ENCODE data around the gene RAPGEF4. TPM values are rescaled to one million over a fixed set of nuclear protein-coding genes. Genes with fewer than 3 reads are reported as not detected.

RAPGEF4 gene
- total and polyA plus RNA-seq, 2 of the 13 experiments (the other 11 are each of a cell fraction or from before 2014, with no cell fraction given): 0.78 to 0.91 TPM

DNA sequence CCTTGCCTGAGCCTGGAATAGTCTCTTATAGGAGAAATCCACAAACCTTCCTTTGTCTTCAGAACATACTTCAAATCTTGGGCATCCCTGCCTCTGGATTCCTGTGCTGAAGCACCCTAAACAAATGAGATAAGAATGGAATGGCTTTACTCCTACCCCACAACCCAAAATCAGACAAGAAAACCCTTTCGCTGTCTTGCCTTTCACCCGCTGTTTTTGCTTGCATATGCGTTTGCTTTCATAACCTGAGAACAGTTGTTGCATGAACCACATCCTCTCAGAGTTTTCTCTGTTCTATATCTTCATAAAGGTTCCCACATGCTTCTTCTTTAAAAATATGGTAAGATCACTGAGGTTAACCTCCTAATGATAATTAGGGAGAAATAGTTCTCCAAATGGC lies 207.9 kb downstream of the RAPGEF4 start (continued):
- TF ChIP-seq ZNF562 (CRISPR knock-in tag; IDR thresholded peaks at IDR 0.05; ENCODE audit: borderline replicate concordance) (no peak), GTF2F1 (IDR thresholded peaks at IDR 0.05; ENCODE audit: low read length) (no peak), ATF1 (CRISPR knock-in tag; IDR thresholded peaks at IDR 0.05) (no peak)

DNA sequence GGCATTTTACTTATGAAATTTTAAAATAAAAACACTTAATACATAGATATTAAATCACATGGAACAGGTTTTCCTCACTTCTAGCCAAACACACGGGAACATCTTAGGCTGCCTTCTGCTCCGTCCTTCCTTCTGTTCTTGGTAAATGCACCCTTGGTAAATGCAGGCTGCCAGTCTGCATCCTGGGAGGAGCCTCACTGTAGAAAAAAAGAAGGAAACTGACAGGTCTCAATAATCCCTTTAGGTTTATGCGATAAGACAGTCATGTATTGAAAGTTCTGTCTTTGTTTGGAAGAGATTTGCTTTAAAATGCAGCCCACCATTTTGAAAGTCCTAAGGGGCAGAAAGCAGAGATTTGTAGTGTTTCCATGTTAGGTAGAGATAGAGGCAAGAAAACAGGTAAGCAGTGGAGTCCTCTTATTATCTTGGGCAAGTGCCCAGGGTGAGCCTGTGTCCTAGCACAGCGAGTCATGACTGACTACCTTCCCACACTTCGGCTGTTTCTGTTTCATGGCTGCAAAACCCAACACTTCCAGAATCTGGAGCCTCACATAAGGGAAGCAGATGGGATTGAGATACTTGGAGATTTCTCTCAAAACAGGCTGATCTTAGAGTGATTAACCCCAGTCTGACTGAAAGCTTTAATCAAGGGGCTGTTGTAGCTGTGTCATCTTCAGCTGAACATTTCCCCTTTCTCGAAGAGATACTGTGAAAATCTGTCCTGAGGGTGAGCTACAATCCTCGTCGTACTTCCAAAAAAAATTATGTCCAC lies 208.6 kb downstream of the RAPGEF4 start:
- no peak overlapping the region for H2AFZ ChIP-seq (ENCODE audit: low read length)
- no peak overlapping the region for H3K4me2 ChIP-seq (ENCODE audit: low read depth, low read length)
- H3K9me3 ChIP-seq (ENCODE audit: low read length): no peaks in the 10 kb centered on the region
- H3K27ac ChIP-seq (ENCODE audit: extremely low read length, insufficient read depth, low read length): no peak overlapping the region
- intact Hi-C loops (cut with micrococcal nuclease; ENCODE audit: unreplicated experiment) (no loop called here), in situ Hi-C loops (cut with HindIII; ENCODE audit: extremely low pct_ligation_motif_present, low pct_unique_long_range_greater_than_20kb) (no loop called here)
- no peak overlapping the region for H3K4me3 ChIP-seq (replicated peaks in 1 of 3; ENCODE audit: insufficient read depth in 1 of 3, low read depth in 2 of 3, low read length in 3 of 3)
- no peaks in the 10 kb centered on the region; a peak in 1 of 5 replicates for H3K27me3 ChIP-seq (ENCODE audit: control insufficient read depth in 1 of 2, insufficient read depth in 2 of 2, low read length in 2 of 2)
- BruUV-seq (replicated peaks): no TSS peak
- ChIA-PET POLR2A (no interaction called here), CTCF (ENCODE audit: low intra/inter-chr PET ratio, low total read pairs) (no interaction called here)
- no peaks in the 10 kb centered on the region for H4K20me1 ChIP-seq (ENCODE audit: insufficient read depth, low read length)
- no peaks in the 10 kb centered on the region for H3K36me3 ChIP-seq (replicated peaks in 1 of 2; ENCODE audit: control insufficient read depth in 1 of 2, insufficient read depth in 2 of 2, low read length in 2 of 2)
- H3K4me1 ChIP-seq (ENCODE audit: insufficient read depth, low read length): 0 out of 2 replicates have a peak, but pooled peaks cover 9% of the 10 kb centered on the region
- no peak for DNase-seq (ENCODE audit: low spot score)
- TF ChIP-seq CCAR2 (optimal IDR thresholded peaks at IDR 0.05; ENCODE audit: low read depth, low read length) (no peak), MED8 (CRISPR knock-in tag; IDR thresholded peaks at IDR 0.05; ENCODE audit: insufficient replicate concordance) (no peak), PPARG (CRISPR knock-in tag; conservative IDR thresholded peaks at IDR 0.05) (no peak), FOSL1 (CRISPR knock-in tag; IDR thresholded peaks at IDR 0.05; ENCODE audit: borderline replicate concordance) (no peak), THAP11 (CRISPR knock-in tag; IDR thresholded peaks at IDR 0.05) (no peak), HNRNPL (IDR thresholded peaks at IDR 0.05; ENCODE audit: low read depth, low read length) (no peak), ATF7 (IDR thresholded peaks at IDR 0.05) (no peak), ATF7 (CRISPR knock-in tag; IDR thresholded peaks at IDR 0.05) (no peak), YEATS2 (CRISPR knock-in tag; IDR thresholded peaks at IDR 0.05; ENCODE audit: borderline replicate concordance) (no peak)
- TF ChIP-seq, protein P1, sequence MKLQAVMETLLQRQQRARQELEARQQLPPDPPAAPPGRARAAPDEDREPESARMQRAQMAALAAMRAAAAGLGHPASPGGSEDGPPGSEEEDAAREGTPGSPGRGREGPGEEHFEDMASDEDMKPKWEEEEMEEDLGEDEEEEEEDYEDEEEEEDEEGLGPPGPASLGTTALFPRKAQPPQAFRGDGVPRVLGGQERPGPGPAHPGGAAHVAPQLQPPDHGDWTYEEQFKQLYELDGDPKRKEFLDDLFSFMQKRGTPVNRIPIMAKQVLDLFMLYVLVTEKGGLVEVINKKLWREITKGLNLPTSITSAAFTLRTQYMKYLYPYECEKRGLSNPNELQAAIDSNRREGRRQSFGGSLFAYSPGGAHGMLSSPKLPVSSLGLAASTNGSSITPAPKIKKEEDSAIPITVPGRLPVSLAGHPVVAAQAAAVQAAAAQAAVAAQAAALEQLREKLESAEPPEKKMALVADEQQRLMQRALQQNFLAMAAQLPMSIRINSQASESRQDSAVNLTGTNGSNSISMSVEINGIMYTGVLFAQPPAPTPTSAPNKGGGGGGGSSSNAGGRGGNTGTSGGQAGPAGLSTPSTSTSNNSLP (IDR thresholded peaks at IDR 0.05; ENCODE audit: low read depth, low read length): no peak
- TF ChIP-seq, protein P2, sequence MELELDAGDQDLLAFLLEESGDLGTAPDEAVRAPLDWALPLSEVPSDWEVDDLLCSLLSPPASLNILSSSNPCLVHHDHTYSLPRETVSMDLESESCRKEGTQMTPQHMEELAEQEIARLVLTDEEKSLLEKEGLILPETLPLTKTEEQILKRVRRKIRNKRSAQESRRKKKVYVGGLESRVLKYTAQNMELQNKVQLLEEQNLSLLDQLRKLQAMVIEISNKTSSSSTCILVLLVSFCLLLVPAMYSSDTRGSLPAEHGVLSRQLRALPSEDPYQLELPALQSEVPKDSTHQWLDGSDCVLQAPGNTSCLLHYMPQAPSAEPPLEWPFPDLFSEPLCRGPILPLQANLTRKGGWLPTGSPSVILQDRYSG (CRISPR knock-in tag; IDR thresholded peaks at IDR 0.05): no peak
- H3K9ac ChIP-seq (ENCODE audit: insufficient read depth, low read depth, low read length): no peak overlapping the region
- 39% methylated on average over 8 of the region's 8 CpGs for WGBS (ENCODE audit: low lambda C conversion rate)
- no peak for FAIRE-seq
- ATAC-seq: no peak
- no peaks in the 10 kb centered on the region for H3K79me2 ChIP-seq (ENCODE audit: insufficient read depth, low read length)

Data from HepG2 (cell line).